ENCODE results near the gene GALNT9.

GALNT9 gene

GRCh38 chr12:132352896-132353800 is 23.8 kb upstream of the GALNT9 start:
- DNase-seq (ENCODE audit: low spot score): no peak
- TF ChIP-seq CTCF (IDR thresholded peaks at IDR 0.05; ENCODE audit: extremely low read depth, missing control alignments): no peak

GRCh38 chr12:132351751-132352495 is 22.5 kb upstream of the GALNT9 start:
- TF ChIP-seq CTCF (IDR thresholded peaks at IDR 0.05; ENCODE audit: extremely low read depth, missing control alignments): no peak
- no peak for DNase-seq (ENCODE audit: low spot score)

- DNase-seq (ENCODE audit: low spot score): no peak
- no peak for TF ChIP-seq CTCF (IDR thresholded peaks at IDR 0.05; ENCODE audit: extremely low read depth, missing control alignments)
These were observed 20.2 kb upstream of the GALNT9 start for GRCh38 chr12:132349501-132350131.

GRCh38 chr12:132348176-132348575 is 18.8 kb upstream of the GALNT9 start:
- no peak for DNase-seq (ENCODE audit: low spot score)
- no peak for TF ChIP-seq CTCF (IDR thresholded peaks at IDR 0.05; ENCODE audit: extremely low read depth, missing control alignments)

- no peak for TF ChIP-seq CTCF (IDR thresholded peaks at IDR 0.05; ENCODE audit: extremely low read depth, missing control alignments)
These were observed 17.9 kb upstream of the GALNT9 start for GRCh38 chr12:132347176-132347855.

GRCh38 chr12:132346471-132347175 is 17.2 kb upstream of the GALNT9 start:
- no peak for TF ChIP-seq CTCF (IDR thresholded peaks at IDR 0.05; ENCODE audit: extremely low read depth, missing control alignments)
- DNase-seq (ENCODE audit: low spot score): no peak

More at GRCh38 chr12:132347176-132347855, 17.9 kb upstream of the GALNT9 start:
- no peak for DNase-seq (ENCODE audit: low spot score)

Data from GM20000 (cell line).